GM12892 (cell line): ENCODE results near the gene METAP2.
A peak's percentile ranks its signal among the peaks of the same experiment; 100 is the strongest.
"Not testable (repeated sequence)": the region's sequence is repeated elsewhere in the genome, so short reads cannot be mapped to it uniquely, and the experiment has no call there.

Experiments used
- DNase-seq: peaks from one replicate; pipeline ENCODE4 v3.0.0; 2011; ENCODE audit not compliant: insufficient read length
- FAIRE-seq: peaks from 2 replicates; lab custom pipeline; 2011; peaks lifted over from hg19 to GRCh38; lab: Jason Lieb, UNC
- POLR2A ChIP-seq: IDR thresholded peaks from 2 replicates; pipeline ENCODE4 v1.6.1; 2011; ENCODE audit warnings: low read depth, low read length, control low read depth
- POLR2AphosphoS5 ChIP-seq: IDR thresholded peaks from 2 replicates; pipeline ENCODE4 v1.6.1; 2011; ENCODE audit warnings: low read depth, low read length, control low read depth
- TAF1 ChIP-seq: IDR thresholded peaks from 2 replicates; pipeline ENCODE4 v1.6.1; 2011; ENCODE audit warnings: low read depth, mild to moderate bottlenecking, control low read depth, low read length, borderline replicate concordance

The METAP2 gene

DNA sequence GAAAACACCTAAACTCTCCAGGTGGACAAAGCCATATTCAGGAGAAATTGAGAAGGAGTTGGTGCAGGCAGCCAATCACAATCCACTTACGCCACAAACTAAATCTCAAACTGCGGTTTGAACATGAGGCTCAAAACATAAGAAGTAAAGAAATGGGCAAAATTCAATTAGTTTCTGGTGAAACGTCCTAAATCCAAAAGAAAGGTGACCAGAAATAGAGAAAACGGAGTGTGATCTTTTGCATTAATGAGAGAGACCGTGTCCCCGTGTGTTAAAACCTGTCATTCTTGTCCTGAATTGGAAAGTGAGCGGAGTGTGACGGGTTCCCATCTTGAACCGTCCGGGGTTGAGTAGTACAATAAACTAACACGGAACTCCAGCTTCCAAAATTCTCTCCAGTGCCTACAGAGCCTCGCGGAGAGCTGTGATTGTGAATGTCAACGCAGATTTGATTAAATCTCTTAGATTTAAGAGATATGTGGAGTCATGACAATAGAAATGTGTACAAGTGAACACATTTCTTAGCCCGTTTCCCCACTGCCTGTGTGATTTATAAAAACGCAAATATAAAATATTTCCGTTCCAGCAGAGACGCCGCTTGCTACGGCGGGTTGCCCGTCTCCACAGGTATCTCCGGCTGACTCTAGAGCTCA is 595 bp upstream of the METAP2 start:
- peak; percentile 50 for FAIRE-seq
- peak; percentile 27 for DNase-seq
- TF ChIP-seq TAF1 (no peak), POLR2A (no peak), POLR2AphosphoS5 (no peak)

DNA sequence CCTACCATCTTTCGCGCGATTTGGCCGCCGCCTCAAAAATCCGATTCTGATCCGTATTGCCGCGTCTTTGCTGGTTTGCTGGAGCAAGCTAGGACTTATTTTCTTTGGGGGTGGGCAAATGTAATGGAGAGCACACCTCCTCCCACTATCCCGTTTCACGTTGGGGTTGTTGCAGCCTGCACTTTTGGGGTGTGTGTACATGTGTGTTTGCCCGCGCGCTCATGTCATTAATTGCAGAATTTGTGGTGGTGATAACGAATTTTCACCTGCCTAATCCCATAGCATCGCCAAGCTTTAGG is 657 bp downstream of the METAP2 start:
- no peak for FAIRE-seq
- no peak for DNase-seq
- TF ChIP-seq POLR2AphosphoS5 (no peak), TAF1 (no peak), POLR2A (no peak)

DNA sequence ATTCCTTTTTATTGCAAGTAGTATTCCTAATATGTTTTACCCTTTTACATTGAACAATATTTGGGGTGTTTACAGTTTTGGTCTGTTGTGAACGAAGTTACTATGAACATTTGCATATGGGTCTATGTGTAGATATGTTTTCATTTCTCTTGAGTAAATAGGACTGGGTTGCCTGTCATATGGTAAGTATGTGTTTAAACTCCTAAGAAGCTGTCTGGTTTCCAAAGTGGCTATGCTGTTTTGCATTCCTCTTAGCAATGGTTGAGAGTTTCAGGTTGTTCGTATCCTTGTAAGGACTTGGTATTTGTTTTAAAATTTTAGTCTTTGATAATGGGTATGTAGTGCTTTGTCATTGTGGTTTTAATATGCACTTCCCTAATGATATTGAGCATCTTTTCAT is 6.3 kb downstream of the METAP2 start:
- FAIRE-seq (peak; percentile 48), DNase-seq (no peak)
- TF ChIP-seq POLR2A (no peak), TAF1 (no peak), POLR2AphosphoS5 (no peak)

DNA sequence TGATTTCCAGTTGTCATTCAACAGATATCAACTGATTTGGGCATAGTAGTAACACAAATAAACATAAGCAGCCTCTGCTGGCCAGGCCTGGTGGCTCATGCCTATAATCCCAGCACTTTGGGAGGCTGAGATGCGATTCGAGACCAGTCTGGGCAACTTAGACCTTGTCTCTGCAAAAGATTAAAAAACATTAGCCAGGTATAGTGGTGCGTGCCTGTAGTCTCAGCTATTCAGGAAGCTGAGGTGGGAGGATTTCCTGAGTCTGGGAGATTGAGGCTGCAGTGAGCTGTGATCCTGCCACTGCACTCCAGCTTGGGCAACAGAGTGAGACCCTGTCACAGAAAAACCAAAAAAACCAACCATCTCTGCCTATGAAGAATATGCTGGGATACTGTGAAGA is 7.1 kb downstream of the METAP2 start:
- TF ChIP-seq POLR2A = no peak
- TF ChIP-seq TAF1 = no peak
- TF ChIP-seq POLR2AphosphoS5 = no peak
- no peak for DNase-seq
- FAIRE-seq = no peak

DNA sequence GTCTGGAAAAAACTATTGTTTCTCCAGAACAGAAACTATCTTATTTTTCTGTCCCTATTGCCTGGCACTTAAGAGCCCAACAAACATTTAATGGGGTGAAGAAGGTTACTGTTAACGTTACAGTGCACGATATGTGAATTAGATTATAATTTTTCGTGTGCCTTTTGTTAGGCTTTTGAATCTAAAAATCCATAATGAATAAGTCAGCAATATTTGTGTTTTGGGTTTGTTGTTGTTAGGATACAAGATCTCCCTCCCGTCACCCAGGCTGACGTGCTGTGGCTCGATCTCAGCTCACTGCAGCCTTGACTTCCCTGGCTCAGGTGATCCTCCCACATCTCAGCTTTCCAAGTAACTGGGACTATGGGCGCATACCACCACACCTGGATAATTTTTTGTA is 7.9 kb downstream of the METAP2 start:
- DNase-seq (no peak), FAIRE-seq (no peak)
- no peak for TF ChIP-seq POLR2A
- no peak for TF ChIP-seq POLR2AphosphoS5
- no peak for TF ChIP-seq TAF1

DNA sequence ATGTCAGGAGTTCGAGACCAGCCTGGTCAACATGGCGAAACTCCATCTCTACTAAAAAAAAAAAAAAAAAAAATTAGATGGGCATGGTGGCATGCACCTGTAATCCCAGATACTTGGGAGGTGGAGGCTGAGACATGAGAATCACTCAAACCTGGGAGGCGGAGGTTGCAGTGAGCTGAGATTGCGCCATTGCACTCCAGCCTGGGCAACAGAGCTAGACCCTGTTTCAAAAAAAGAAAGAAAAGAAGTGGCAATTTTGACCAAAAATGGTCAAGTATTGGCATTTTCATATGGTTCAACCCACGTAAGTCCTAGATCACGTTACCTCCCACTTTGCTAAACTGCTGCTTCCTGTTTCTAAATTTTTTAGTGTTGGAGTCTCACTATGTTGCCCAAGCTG is 8.6 kb downstream of the METAP2 start:
- DNase-seq = not testable (repeated sequence)
- FAIRE-seq = peak; percentile 27

DNA sequence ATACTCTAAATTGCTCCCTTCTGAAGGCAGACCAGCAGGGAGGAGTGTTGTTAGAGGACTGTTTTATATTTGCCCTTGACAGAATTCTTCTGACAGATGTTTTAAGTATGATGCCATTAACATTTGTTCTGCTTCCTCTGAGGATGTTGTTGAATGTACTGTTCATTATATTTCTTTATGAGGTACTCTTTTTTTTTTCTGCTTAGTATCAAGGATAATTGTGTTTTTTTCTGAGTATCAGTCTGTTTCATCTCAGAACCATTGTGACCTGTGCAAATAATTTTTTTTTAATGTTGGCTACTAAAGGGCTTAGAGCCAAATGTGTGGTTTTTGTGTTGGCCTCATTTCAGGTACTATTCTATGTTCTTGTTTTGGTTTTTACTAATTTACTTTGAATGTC is 10.6 kb downstream of the METAP2 start:
- FAIRE-seq = no peak
- no peak for DNase-seq
- TF ChIP-seq POLR2A (no peak), TAF1 (no peak), POLR2AphosphoS5 (no peak)

DNA sequence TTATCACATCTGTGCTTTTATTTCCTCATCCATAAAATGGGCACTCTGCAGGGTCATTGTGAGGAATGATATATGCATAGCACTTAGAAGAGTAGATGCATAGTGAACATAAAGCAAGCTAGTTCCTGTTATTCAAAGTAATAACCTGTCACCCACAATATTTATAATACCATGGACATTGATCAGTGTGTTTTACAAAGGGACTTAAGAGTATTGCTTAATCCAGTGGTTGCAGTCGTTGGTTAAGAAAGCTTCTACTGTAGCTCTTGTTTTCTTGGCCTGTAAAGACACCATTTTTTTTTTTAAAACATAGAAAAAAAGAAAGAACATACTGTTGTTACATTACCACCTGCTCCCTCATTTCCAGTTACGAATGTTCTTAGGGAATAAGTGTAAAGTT is 13.1 kb downstream of the METAP2 start:
- FAIRE-seq (no peak), DNase-seq (no peak)
- no peak for TF ChIP-seq POLR2AphosphoS5
- no peak for TF ChIP-seq TAF1
- TF ChIP-seq POLR2A = no peak

DNA sequence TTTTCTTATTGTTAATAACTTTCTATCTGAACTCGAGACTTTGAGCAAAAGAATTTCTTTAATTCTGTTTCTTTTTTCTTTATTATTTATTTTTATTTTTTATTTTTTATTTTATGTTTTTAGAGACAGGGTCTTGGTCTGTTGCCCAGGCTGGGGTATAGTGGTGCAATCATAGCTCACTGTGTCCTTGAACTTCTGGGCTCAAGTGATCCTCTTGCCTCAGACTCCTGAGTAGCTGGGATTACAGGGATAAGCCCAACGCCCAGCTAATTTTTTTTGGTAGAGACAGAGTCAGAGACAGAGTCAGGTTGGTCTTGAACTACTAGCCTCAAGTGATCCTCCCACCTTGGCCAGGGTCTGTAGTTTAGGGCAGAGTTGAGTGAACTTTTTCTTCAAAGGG is 18.5 kb downstream of the METAP2 start:
- TF ChIP-seq POLR2AphosphoS5 = no peak
- no peak for TF ChIP-seq TAF1
- no peak for TF ChIP-seq POLR2A

DNA sequence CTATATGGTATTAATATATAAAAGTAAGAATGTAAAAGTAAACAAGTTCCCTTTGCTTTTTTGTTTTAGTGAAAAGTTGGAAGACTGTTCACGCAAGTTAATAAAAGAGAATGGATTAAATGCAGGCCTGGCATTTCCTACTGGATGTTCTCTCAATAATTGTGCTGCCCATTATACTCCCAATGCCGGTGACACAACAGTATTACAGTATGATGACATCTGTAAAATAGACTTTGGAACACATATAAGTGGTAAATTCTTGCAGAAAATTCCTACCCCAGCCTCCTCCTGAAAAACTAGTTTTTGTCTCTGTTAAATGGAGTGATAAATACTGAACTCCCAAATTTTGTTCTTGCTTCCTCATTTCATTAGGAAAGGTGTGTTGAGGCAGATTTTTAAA is 20.9 kb downstream of the METAP2 start:
- no peak for DNase-seq
- no peak for TF ChIP-seq TAF1
- TF ChIP-seq POLR2A = no peak
- no peak for TF ChIP-seq POLR2AphosphoS5
- no peak for FAIRE-seq

More for the DNA sequence above, 18.5 kb downstream of the METAP2 start:
- FAIRE-seq (no peak), DNase-seq (no peak)

DNA sequence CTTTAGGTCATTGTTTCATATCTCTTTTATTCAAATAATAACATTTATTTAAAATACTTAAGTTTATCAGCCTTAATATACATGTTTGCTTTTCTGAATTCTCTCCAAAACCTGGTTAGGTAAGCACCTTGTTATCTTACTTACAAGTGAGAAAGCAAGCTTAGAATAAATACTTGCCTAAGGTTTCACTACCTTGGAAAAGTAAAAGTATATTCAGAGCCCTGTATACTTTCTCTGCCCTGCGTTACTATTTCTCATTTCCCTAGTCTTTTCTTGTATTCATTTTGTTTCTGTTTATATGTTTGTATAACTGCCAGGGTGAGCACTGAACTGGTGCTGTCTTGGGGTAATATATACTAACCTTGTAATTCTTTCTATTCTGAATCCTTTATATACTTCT is 21.5 kb downstream of the METAP2 start:
- TF ChIP-seq POLR2A = no peak
- TF ChIP-seq TAF1 = no peak
- no peak for TF ChIP-seq POLR2AphosphoS5
- DNase-seq (no peak), FAIRE-seq (no peak)

DNA sequence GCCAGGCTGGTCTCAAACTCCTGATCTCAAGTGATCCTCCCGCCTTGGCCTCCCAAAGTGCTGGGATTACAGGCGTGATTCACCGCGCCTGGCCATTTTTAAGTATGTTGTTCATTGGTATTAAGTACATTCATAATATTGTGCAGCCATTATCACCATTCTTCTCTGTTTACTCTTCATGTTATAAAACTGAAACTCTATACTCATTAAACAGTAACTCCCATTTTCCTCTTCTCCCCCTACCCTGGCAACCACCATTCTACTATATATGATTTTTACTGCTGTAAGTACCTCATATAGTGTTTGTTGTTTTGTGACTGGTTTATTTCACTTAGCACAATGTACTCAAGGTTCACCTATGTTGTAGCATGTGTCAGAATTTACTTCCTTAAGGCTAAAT is 23.1 kb downstream of the METAP2 start:
- no peak for DNase-seq
- FAIRE-seq = no peak
- TF ChIP-seq POLR2AphosphoS5 (no peak), TAF1 (no peak), POLR2A (no peak)

DNA sequence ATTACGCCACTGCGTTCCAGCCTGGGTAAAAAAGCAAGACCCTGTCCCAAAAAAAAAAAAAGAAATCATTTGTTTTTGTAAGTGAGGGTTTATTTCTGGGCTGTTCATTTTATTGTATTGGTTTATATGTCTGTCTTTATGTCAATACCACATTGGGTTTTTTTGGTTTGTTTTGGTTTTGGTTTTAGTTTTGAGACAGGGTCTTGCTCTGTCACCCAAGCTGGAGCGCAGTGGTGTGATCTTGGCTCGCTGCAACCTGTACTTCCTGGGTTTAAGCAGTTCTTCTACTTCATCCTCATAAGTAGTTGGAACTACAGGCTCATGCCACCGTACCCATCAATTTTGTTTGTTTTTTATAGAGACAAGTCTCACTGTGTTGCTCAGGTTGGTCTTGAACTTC is 25.0 kb downstream of the METAP2 start:
- TF ChIP-seq TAF1 (no peak), POLR2AphosphoS5 (no peak), POLR2A (no peak)
- FAIRE-seq = no peak
- no peak for DNase-seq
